Astrocyte of the cerebellum (primary cell): ENCODE measurements around the gene KANK3.

ENCODE experiments used
- DNase-seq: peaks from one replicate; pipeline ENCODE4 v3.0.0-alpha.2; 2011; ENCODE audit warnings: low read depth
- H3K4me3 ChIP-seq: 2 replicates; pipeline ENCODE4 v1.5.1; 2011; ENCODE audit warnings: mild to moderate bottlenecking, low read depth, low read length, moderate library complexity
- CTCF ChIP-seq: IDR thresholded peaks from 2 replicates; pipeline ENCODE4 v1.5.1; 2012; ENCODE audit warnings: low read length, low read depth, moderate library complexity, mild to moderate bottlenecking; ENCODE audit errors: missing control alignments
- in situ Hi-C: cut with HindIII; loops from 2 replicates; pipeline ENCODE4 v1.10.0; 2017; ENCODE audit warnings: low sequenced_read_pairs

KANK3 gene

GRCh38 chr19:8366121-8366581 is 23.1 kb upstream of the KANK3 start:
- DNase-seq = no peak
- TF ChIP-seq CTCF = no peak
- in situ Hi-C loops = no loop called here
- no peak overlapping the region for H3K4me3 ChIP-seq

GRCh38 chr19:8363803-8364771 is 21.0 kb upstream of the KANK3 start, which contains the start of gene ANGPTL4:
Gene ANGPTL4, plus strand, starts transcription at chr19:8364155. Its CDS starts 167 bp downstream, at chr19:8364322.
- no peak for TF ChIP-seq CTCF
- DNase-seq = no peak
- peak within 1 kb of the TSS; percentile 37 for H3K4me3 ChIP-seq
- in situ Hi-C loops = no loop called here

GRCh38 chr19:8361921-8362793 is 19.1 kb upstream of the KANK3 start:
- no peak for TF ChIP-seq CTCF
- DNase-seq = peak; percentile 85
- no peak overlapping the region for H3K4me3 ChIP-seq
- in situ Hi-C loops = no loop called here

- H3K4me3 ChIP-seq = no peak overlapping the region
- no peak for TF ChIP-seq CTCF
- in situ Hi-C loops = no loop called here
- no peak for DNase-seq
These were observed 17.1 kb upstream of the KANK3 start for GRCh38 chr19:8360196-8360595.

- DNase-seq = no peak
- in situ Hi-C loops = no loop called here
- H3K4me3 ChIP-seq = no peak overlapping the region
- TF ChIP-seq CTCF = no peak
These were observed 15.9 kb upstream of the KANK3 start for GRCh38 chr19:8358948-8359347.

- DNase-seq = no peak
- no peak for TF ChIP-seq CTCF
- no peak overlapping the region for H3K4me3 ChIP-seq
- in situ Hi-C loops = no loop called here
These were observed 14.0 kb upstream of the KANK3 start for GRCh38 chr19:8357007-8357521.
